Activated B cell treated with CpG ODN at 0.5 μM for 24 hours (primary cell): ENCODE results near the gene SASH3. TPM values are rescaled to one million over a fixed set of nuclear protein-coding genes. Genes with fewer than 3 reads are reported as not detected.

Experiments
- ATAC-seq: fragments of 200-7000 bp; cut with Tn5 transposase; one replicate; pipeline ENCODE4 v1.10.0; 2021; ENCODE audit warnings: low read depth, mild to moderate bottlenecking, moderate library complexity
- CTCF ChIA-PET: fragments of 350-600 bp; sonication (Branson Sonifier 250); formaldehyde crosslinking; loops from one replicate; lab custom pipeline; 2021; ENCODE audit warnings: antibody characterized with exemption; lab: Charles Lee
- POLR2A ChIA-PET: fragments of 350-600 bp; sonication (Branson Sonifier 250); formaldehyde crosslinking; loops from one replicate; lab custom pipeline; 2021; ENCODE audit warnings: antibody characterized with exemption; lab: Charles Lee
- DNase-seq: peaks from one replicate; pipeline ENCODE4 v3.0.0; 2022
- H3K27ac Mint-ChIP-seq: one replicate; pipeline ENCODE4 v1.8.0; 2020; ENCODE audit warnings: mixed read lengths
- H3K27me3 Mint-ChIP-seq: one replicate; pipeline ENCODE4 v1.8.0; 2021; ENCODE audit warnings: mixed read lengths
- H3K36me3 Mint-ChIP-seq: one replicate; pipeline ENCODE4 v1.8.0; 2021; ENCODE audit warnings: low read depth, mixed read lengths
- H3K4me1 Mint-ChIP-seq: one replicate; pipeline ENCODE4 v1.8.0; 2021; ENCODE audit warnings: mixed read lengths
- H3K4me3 Mint-ChIP-seq: one replicate; pipeline ENCODE4 v1.8.0; 2020; ENCODE audit warnings: mild to moderate bottlenecking, mixed read lengths
- H3K9me3 Mint-ChIP-seq: one replicate; pipeline ENCODE4 v1.8.0; 2020; ENCODE audit warnings: mixed read lengths
- CTCF ChIP-seq: fragments of 200-600 bp; IDR thresholded peaks from one replicate; pipeline ENCODE4 v1.8.0; 2022; ENCODE audit warnings: antibody characterized with exemption, mild to moderate bottlenecking
- intact Hi-C: fragments of 100-400 bp; cut with micrococcal nuclease; formaldehyde crosslinking; loops from one replicate; pipeline ENCODE4 v1.15.1; 2024
- total RNA-seq: library from RNA; stranded (reverse); gene quantifications from 2 replicates; pipeline ENCODE4 v1.2.3, GENCODE V29; 2022

Gene SASH3
- total RNA-seq, 1 donor from 2014 or later, result 209 TPM

GRCh38 chrX:129813662-129814368 is 34.1 kb downstream of the SASH3 start:
- no peak overlapping the region for H3K27ac Mint-ChIP-seq
- no peaks in the 10 kb centered on the region for H3K9me3 Mint-ChIP-seq
- H3K36me3 Mint-ChIP-seq, result peaks cover 13% of the 10 kb centered on the region
- no peak for ATAC-seq
- ChIA-PET CTCF (no interaction called here), POLR2A (no interaction called here)
- no peak overlapping the region for H3K4me3 Mint-ChIP-seq
- no peaks in the 10 kb centered on the region for H3K27me3 Mint-ChIP-seq
- TF ChIP-seq CTCF, result no peak
- DNase-seq, result no peak
- H3K4me1 Mint-ChIP-seq, result peaks cover 12% of the 10 kb centered on the region
- intact Hi-C loops, result no loop called here

DNA sequence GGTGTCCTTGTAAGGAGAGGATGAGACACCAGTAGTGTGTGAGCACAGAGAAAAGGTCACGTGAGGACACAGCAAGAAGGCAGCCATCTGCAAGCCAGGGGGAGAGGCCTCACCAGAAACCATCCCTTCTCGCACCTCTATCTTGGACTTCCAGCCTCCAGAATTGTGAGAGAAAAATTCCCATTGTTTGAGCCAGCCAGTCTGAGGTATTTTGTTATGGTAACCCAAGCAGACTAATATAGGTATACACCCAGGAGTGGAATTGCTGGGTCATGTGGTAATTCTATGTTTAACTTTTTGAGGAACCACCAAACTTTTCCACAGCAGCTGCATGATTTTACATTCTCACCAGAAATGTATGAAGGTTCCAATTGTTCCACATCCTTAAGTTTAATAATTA is 38.4 kb downstream of the SASH3 start:
- CTCF ChIA-PET, result no interaction called here
- Mint-ChIP-seq H3K36me3 (peaks cover 1% of the 10 kb centered on the region), H3K4me3 (no peak overlapping the region), H3K27ac (no peak overlapping the region), H3K9me3 (no peaks in the 10 kb centered on the region), H3K27me3 (no peaks in the 10 kb centered on the region), H3K4me1 (no peaks in the 10 kb centered on the region)
- no peak for DNase-seq
- POLR2A ChIA-PET, result no interaction called here
- intact Hi-C loops, result no loop called here
- no peak for ATAC-seq
- no peak for TF ChIP-seq CTCF

GRCh38 chrX:129823115-129823514 is 43.4 kb downstream of the SASH3 start:
- TF ChIP-seq CTCF, result no peak

GRCh38 chrX:129823522-129823921 is 43.8 kb downstream of the SASH3 start:
- Mint-ChIP-seq H3K4me1 (peaks cover 10% of the 10 kb centered on the region), H3K36me3 (peaks cover 3% of the 10 kb centered on the region), H3K27ac (no peak overlapping the region), H3K4me3 (no peak overlapping the region), H3K27me3 (no peaks in the 10 kb centered on the region), H3K9me3 (no peaks in the 10 kb centered on the region)
- DNase-seq (no peak), ATAC-seq (no peak)
- ChIA-PET POLR2A (interaction anchor here (1.4 kb wide), 1 partner anchor 67 kb away, joined by 3 read pairs; no protein-coding TSS in a partner anchor), CTCF (interaction anchor here (0.6 to 2.8 kb wide), 18 partner anchors 21 to 219 kb away, joined by 3 to 22 read pairs (median 4); partner anchors contain the start of gene APLN)
- intact Hi-C loops, result loop anchor here (1.0 to 2.0 kb wide), 8 partner anchors 37 to 237 kb away; partner anchors contain the start of gene XPNPEP2
- no peak for TF ChIP-seq CTCF

More at GRCh38 chrX:129823115-129823514, 43.4 kb downstream of the SASH3 start:
- H3K9me3 Mint-ChIP-seq, result no peaks in the 10 kb centered on the region
- ChIA-PET POLR2A (interaction anchor here (1.3 to 1.4 kb wide), 2 partner anchors 67 to 145 kb away, joined by 3 to 11 read pairs; no protein-coding TSS in a partner anchor), CTCF (interaction anchor here (0.6 to 2.8 kb wide), 21 partner anchors 21 to 219 kb away, joined by 3 to 22 read pairs (median 4); partner anchors contain the start of gene APLN)
- peak; percentile 62 for ATAC-seq
- H3K27me3 Mint-ChIP-seq, result no peaks in the 10 kb centered on the region
- intact Hi-C loops, result loop anchor here (1.0 to 2.0 kb wide), 8 partner anchors 36 to 238 kb away; partner anchors contain the start of gene XPNPEP2
- no peak overlapping the region for H3K4me3 Mint-ChIP-seq
- peaks cover 2% of the 10 kb centered on the region for H3K36me3 Mint-ChIP-seq
- H3K4me1 Mint-ChIP-seq, result peaks cover 10% of the 10 kb centered on the region
- no peak overlapping the region for H3K27ac Mint-ChIP-seq
- no peak for DNase-seq

- ATAC-seq (no peak), DNase-seq (no peak)
- ChIA-PET CTCF (interaction anchor here (0.8 to 2.7 kb wide), 6 partner anchors 65 to 189 kb away, joined by 3 to 16 read pairs (median 6); no protein-coding TSS in a partner anchor), POLR2A (no interaction called here)
- no peak for TF ChIP-seq CTCF
- intact Hi-C loops, result no loop called here
- Mint-ChIP-seq H3K27me3 (no peaks in the 10 kb centered on the region), H3K4me1 (peaks cover 10% of the 10 kb centered on the region), H3K36me3 (peaks cover 5% of the 10 kb centered on the region), H3K4me3 (no peak overlapping the region), H3K27ac (no peak overlapping the region), H3K9me3 (no peaks in the 10 kb centered on the region)
Measured at GRCh38 chrX:129824620-129825019, 44.9 kb downstream of the SASH3 start.
